Panc1 (cell line): Measurements from ENCODE around the gene RRAS. TPM values are rescaled to one million over a fixed set of nuclear protein-coding genes. Genes with fewer than 3 reads are reported as not detected.

Experiments used
- ATAC-seq: fragments of 200-7000 bp; cut with Tn5 transposase; 2 replicates; pipeline ENCODE4 v1.9.1; 2020; ENCODE audit warnings: mild to moderate bottlenecking, moderate library complexity
- BruUV-seq: library from RNA; stranded (reverse); fragments of 400-500 nt; replicated peaks from 2 replicates; lab custom pipeline; 2021; lab: Mats Ljungman, UMichigan
- CTCF ChIA-PET: fragments of 300-600 bp; sonication (Branson Sonifier 250); formaldehyde crosslinking; loops from one replicate; lab custom pipeline; 2022; ENCODE audit warnings: antibody characterized with exemption; lab: Charles Lee
- POLR2A ChIA-PET: fragments of 300-600 bp; sonication (Branson Sonifier 250); formaldehyde crosslinking; loops from one replicate; lab custom pipeline; 2022; ENCODE audit warnings: antibody characterized with exemption; lab: Charles Lee
- DNase-seq: peaks from one replicate; pipeline ENCODE4 v3.0.0-alpha.2; 2010; ENCODE audit warnings: low read depth, low spot score
- H3K27ac ChIP-seq: 2 replicates; pipeline ENCODE4 v1.5.1; 2011; ENCODE audit warnings: mild to moderate bottlenecking, low read length, inconsistent platforms
- H3K27me3 ChIP-seq: fragments of 200-500 bp; sonication (Bioruptor generic); 2 replicates; pipeline ENCODE4 v1.6.0; 2014; ENCODE audit warnings: low read length, inconsistent platforms; ENCODE audit not compliant: control insufficient read depth, insufficient read depth
- H3K36me3 ChIP-seq: fragments of 200-500 bp; sonication (Bioruptor generic); 2 replicates; pipeline ENCODE4 v1.5.1; 2014; ENCODE audit warnings: inconsistent platforms, mild to moderate bottlenecking, low read length, moderate library complexity; ENCODE audit not compliant: control insufficient read depth, insufficient read depth
- H3K4me1 ChIP-seq: 2 replicates; pipeline ENCODE4 v1.5.1; 2011; ENCODE audit warnings: inconsistent platforms, mild to moderate bottlenecking, low read length, moderate library complexity; ENCODE audit not compliant: control insufficient read depth, insufficient read depth
- H3K4me3 ChIP-seq, 2 experiments: 2 replicates each; pipeline ENCODE4 v1.5.1; 2011 to 2012; ENCODE audit warnings: low read depth in 2 of 2, low read length in 2 of 2, mild to moderate bottlenecking in 2 of 2, inconsistent platforms in 1 of 2, moderate library complexity in 1 of 2
- H3K9me3 ChIP-seq: fragments of 200-500 bp; sonication (Bioruptor generic); 2 replicates; pipeline ENCODE4 v1.5.1; 2014; ENCODE audit warnings: low read depth, mild to moderate bottlenecking, inconsistent platforms, low read length, moderate library complexity; ENCODE audit not compliant: control insufficient read depth, insufficient read depth
- CTCF ChIP-seq: fragments of 450-650 bp; IDR thresholded peaks from 2 replicates; pipeline ENCODE4 v1.5.1; 2017; ENCODE audit warnings: mild to moderate bottlenecking
- POLR2AphosphoS5 ChIP-seq: IDR thresholded peaks from 2 replicates; pipeline ENCODE4 v1.6.1; 2012; ENCODE audit warnings: mild to moderate bottlenecking, low read depth, low read length, moderate library complexity
- REST ChIP-seq, 2 experiments: IDR thresholded peaks; 2 replicates each; pipeline ENCODE4 v1.6.1; 2011 to 2012; ENCODE audit warnings: low read depth in 2 of 2, control low read depth in 1 of 2, low read length in 1 of 2, mild to moderate bottlenecking in 1 of 2, moderate library complexity in 1 of 2; ENCODE audit not compliant: insufficient read depth in 1 of 2
- SIN3A ChIP-seq: IDR thresholded peaks from 2 replicates; pipeline ENCODE4 v1.6.1; 2012; ENCODE audit warnings: low read depth, mild to moderate bottlenecking, low read length, moderate library complexity, borderline replicate concordance; ENCODE audit not compliant: insufficient read depth
- TCF7L2 ChIP-seq: IDR thresholded peaks from 2 replicates; pipeline ENCODE4 v1.6.1; 2011; ENCODE audit warnings: mild to moderate bottlenecking, low read depth, low read length, inconsistent platforms
- in situ Hi-C: cut with HindIII; loops from 2 replicates; pipeline ENCODE4 v1.10.0; 2016; ENCODE audit warnings: low sequenced_read_pairs, low pct_unique_long_range_greater_than_20kb
- intact Hi-C: fragments of 100-400 bp; cut with micrococcal nuclease; formaldehyde crosslinking; loops from one replicate; pipeline ENCODE4 v1.10.0; 2022; ENCODE audit not compliant: unreplicated experiment
- total RNA-seq: library from RNA; stranded (reverse); gene quantifications from one replicate; pipeline ENCODE4 v1.2.1, GENCODE V29; 2021; ENCODE audit not compliant: unreplicated experiment

Gene RRAS
- total RNA-seq, 1 experiment from 2014 or later: 64.4 TPM

DNA sequence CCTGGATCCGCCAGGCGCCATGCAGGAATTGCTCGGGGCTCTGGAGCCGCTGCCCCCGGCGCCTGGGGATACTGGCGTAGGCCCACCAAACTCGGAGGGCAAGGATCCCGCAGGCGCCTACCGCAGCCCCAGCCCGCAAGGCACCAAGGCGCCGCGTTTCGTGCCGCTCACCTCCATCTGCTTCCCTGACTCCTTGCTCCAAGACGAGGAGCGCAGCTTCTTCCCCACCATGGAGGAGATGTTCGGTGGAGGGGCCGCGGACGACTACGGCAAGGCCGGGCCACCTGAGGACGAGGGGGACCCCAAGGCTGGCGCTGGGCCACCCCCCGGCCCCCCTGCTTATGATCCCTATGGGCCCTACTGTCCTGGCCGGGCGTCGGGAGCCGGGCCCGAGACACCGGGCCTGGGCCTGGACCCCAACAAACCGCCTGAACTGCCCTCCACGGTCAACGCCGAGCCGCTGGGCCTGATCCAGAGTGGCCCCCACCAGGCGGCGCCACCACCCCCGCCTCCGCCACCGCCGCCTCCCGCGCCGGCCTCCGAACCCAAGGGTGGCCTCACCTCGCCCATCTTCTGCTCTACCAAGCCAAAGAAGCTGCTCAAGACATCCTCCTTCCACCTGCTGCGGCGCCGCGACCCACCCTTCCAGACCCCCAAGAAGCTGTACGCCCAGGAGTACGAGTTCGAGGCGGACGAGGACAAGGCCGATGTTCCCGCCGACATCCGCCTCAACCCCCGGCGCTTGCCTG, 42.8 kb downstream of the RRAS start:
- no TSS peak for BruUV-seq
- Histone ChIP-seq H3K4me3 (no peak overlapping the region), H3K36me3 (no peaks in the 10 kb centered on the region; the same call in 1 of the 2 replicates), H3K27ac (no peak overlapping the region), H3K27me3 (no peaks in the 10 kb centered on the region), H3K4me1 (peaks cover 8% of the 10 kb centered on the region), H3K9me3 (no peaks in the 10 kb centered on the region)
- CTCF ChIA-PET: no interaction called here
- in situ Hi-C loops: no loop called here
- ATAC-seq (no peak), DNase-seq (no peak)
- TF ChIP-seq POLR2AphosphoS5: no peak
- POLR2A ChIA-PET: no interaction called here
- intact Hi-C loops: no loop called here

DNA sequence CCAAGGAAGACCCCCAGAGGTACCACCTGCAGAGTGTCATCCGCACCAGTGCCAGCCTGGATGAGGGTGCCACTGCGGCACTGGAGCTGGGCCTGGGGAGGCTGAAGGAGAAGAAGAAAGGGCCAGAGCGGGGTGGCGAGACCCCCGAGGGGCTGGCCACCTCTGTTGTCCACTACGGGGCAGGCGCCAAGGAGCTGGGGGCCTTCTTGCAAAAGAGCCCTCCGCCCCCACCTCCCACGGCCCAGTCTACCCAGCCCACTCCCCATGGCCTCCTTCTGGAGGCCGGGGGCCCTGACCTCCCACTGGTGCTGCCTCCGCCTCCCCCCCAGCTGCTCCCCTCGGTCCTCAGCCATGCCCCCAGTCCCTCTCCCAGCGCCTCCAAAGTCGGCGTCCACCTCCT, 43.5 kb downstream of the RRAS start:
- ATAC-seq: no peak
- H3K4me3 ChIP-seq: no peak overlapping the region
- DNase-seq: no peak
- no peak for TF ChIP-seq REST (IDR thresholded peaks at IDR 0.05; ENCODE audit: insufficient read depth in 1 of 2, low read depth in 2 of 2, low read length in 1 of 2)
- TF ChIP-seq POLR2AphosphoS5: no peak
- TF ChIP-seq TCF7L2: no peak
- no peak for TF ChIP-seq SIN3A
- no peak for TF ChIP-seq CTCF
- H3K27me3 ChIP-seq: no peaks in the 10 kb centered on the region
- no TSS peak for BruUV-seq
- CTCF ChIA-PET: no interaction called here
- H3K36me3 ChIP-seq: no peaks in the 10 kb centered on the region; the same call in 1 of the 2 replicates
- POLR2A ChIA-PET: no interaction called here
- H3K4me1 ChIP-seq: peaks cover 8% of the 10 kb centered on the region
- intact Hi-C loops: no loop called here
- no peaks in the 10 kb centered on the region for H3K9me3 ChIP-seq
- in situ Hi-C loops: no loop called here
- no peak overlapping the region for H3K27ac ChIP-seq

GRCh38 chr19:49595819-49596404, 44.0 kb downstream of the RRAS start:
- H3K36me3 ChIP-seq: no peaks in the 10 kb centered on the region; the same call in 1 of the 2 replicates
- H3K9me3 ChIP-seq: no peaks in the 10 kb centered on the region
- H3K27ac ChIP-seq: no peak overlapping the region
- intact Hi-C loops (no loop called here), in situ Hi-C loops (no loop called here)
- BruUV-seq: no TSS peak
- peaks cover 8% of the 10 kb centered on the region for H3K4me1 ChIP-seq
- ChIA-PET CTCF (no interaction called here), POLR2A (no interaction called here)
- ATAC-seq: no peak
- no peak overlapping the region for H3K4me3 ChIP-seq
- no peak for DNase-seq
- no peak for TF ChIP-seq SIN3A
- no peak for TF ChIP-seq CTCF
- no peak for TF ChIP-seq TCF7L2
- TF ChIP-seq REST (IDR thresholded peaks at IDR 0.05; ENCODE audit: insufficient read depth in 1 of 2, low read depth in 2 of 2, low read length in 1 of 2): no peak
- TF ChIP-seq POLR2AphosphoS5: no peak
- H3K27me3 ChIP-seq: no peaks in the 10 kb centered on the region
